Activated CD8-positive, alpha-beta memory T cell treated with anti-CD3 and anti-CD28 coated beads, Interleukin-2, amount 50 U/mL, for 24 hours (primary cell): ENCODE measurements around the gene CEBPE.

Source experiments
- DNase-seq: peaks from one replicate; pipeline ENCODE4 v3.0.0-alpha.2; 2020; ENCODE audit errors: extremely low read depth

Gene CEBPE

GRCh38 chr14:23143911-23144310, 24.9 kb upstream of the CEBPE start:
- no peak for DNase-seq

- no peak for DNase-seq
These were observed 23.8 kb upstream of the CEBPE start for GRCh38 chr14:23142826-23143225.

GRCh38 chr14:23141706-23142444, 22.8 kb upstream of the CEBPE start:
- no peak for DNase-seq

- DNase-seq, result no peak
These were observed 21.3 kb upstream of the CEBPE start for GRCh38 chr14:23140371-23140770.

- no peak for DNase-seq
These were observed 20.8 kb upstream of the CEBPE start for GRCh38 chr14:23139874-23140273.

- DNase-seq, result no peak
These were observed 18.9 kb upstream of the CEBPE start for GRCh38 chr14:23137813-23138535.

- no peak for DNase-seq
These were observed 18.2 kb upstream of the CEBPE start for GRCh38 chr14:23137192-23137812.

- DNase-seq, result no peak
These were observed 17.6 kb upstream of the CEBPE start for GRCh38 chr14:23136566-23137133.

- DNase-seq, result no peak
These were observed 13.9 kb upstream of the CEBPE start for GRCh38 chr14:23132970-23133369.

GRCh38 chr14:23131482-23131881, 12.4 kb upstream of the CEBPE start:
- no peak for DNase-seq

GRCh38 chr14:23130871-23131270, 11.8 kb upstream of the CEBPE start:
- DNase-seq, result no peak

GRCh38 chr14:23129759-23130316, 10.8 kb upstream of the CEBPE start:
- DNase-seq, result no peak

GRCh38 chr14:23128969-23129758, 10.1 kb upstream of the CEBPE start:
- DNase-seq, result no peak

- DNase-seq, result no peak
These were observed 8.8 kb upstream of the CEBPE start for GRCh38 chr14:23127861-23128260.

GRCh38 chr14:23126548-23127278, 7.7 kb upstream of the CEBPE start:
- no peak for DNase-seq

- no peak for DNase-seq
These were observed 7.0 kb upstream of the CEBPE start for GRCh38 chr14:23125933-23126524.

GRCh38 chr14:23125011-23125410, 6.0 kb upstream of the CEBPE start:
- no peak for DNase-seq

- DNase-seq, result no peak
These were observed 5.4 kb upstream of the CEBPE start for GRCh38 chr14:23124337-23124954.

GRCh38 chr14:23123419-23123818, 4.4 kb upstream of the CEBPE start:
- DNase-seq, result no peak

- no peak for DNase-seq
These were observed 3.0 kb upstream of the CEBPE start for GRCh38 chr14:23122086-23122485.
